GM13977 (cell line): Measurements from ENCODE around the gene SMYD3.

ENCODE experiments used
- DNase-seq: peaks from one replicate; pipeline ENCODE4 v3.0.0; 2012; ENCODE audit warnings: low spot score
- in situ Hi-C: fragments of 300-500 bp; cut with MboI; formaldehyde crosslinking; loops from one replicate; pipeline ENCODE4 v1.12.0; 2022; ENCODE audit warnings: low sequenced_read_pairs, low pct_unique_long_range_greater_than_20kb, mixed read lengths, inconsistent platforms; ENCODE audit not compliant: unreplicated experiment
- TF ChIP-seq, protein P1 (sequence below): IDR thresholded peaks from 2 replicates; pipeline ENCODE4 v1.5.1; 2012; ENCODE audit warnings: mild to moderate bottlenecking, control low read depth; ENCODE audit not compliant: insufficient read depth; ENCODE audit errors: extremely low read depth, missing control alignments

The SMYD3 gene

GRCh38 chr1:246193537-246193936 lies 313.5 kb downstream of the SMYD3 start:
- TF ChIP-seq, protein P1, sequence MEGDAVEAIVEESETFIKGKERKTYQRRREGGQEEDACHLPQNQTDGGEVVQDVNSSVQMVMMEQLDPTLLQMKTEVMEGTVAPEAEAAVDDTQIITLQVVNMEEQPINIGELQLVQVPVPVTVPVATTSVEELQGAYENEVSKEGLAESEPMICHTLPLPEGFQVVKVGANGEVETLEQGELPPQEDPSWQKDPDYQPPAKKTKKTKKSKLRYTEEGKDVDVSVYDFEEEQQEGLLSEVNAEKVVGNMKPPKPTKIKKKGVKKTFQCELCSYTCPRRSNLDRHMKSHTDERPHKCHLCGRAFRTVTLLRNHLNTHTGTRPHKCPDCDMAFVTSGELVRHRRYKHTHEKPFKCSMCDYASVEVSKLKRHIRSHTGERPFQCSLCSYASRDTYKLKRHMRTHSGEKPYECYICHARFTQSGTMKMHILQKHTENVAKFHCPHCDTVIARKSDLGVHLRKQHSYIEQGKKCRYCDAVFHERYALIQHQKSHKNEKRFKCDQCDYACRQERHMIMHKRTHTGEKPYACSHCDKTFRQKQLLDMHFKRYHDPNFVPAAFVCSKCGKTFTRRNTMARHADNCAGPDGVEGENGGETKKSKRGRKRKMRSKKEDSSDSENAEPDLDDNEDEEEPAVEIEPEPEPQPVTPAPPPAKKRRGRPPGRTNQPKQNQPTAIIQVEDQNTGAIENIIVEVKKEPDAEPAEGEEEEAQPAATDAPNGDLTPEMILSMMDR: no peak
- in situ Hi-C loops: no loop called here

DNA sequence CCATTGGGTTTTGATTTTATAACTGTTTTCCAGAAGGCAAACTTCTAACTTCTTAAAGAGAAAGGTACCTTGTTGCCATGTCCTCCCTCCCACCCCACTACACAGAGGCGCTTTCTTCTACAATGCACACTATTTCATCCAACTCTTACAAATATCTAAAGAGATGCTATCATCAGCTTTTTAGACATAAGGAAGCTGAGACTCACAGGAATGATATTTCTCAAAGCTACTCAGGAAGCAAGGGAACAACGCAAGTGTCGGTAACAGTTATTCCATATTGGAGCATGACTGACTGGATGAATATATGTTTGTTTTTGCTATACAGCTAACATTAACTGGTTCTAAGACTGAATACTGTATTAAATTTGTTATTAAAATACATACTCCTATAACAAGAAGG lies 318.0 kb downstream of the SMYD3 start:
- DNase-seq: no peak
- in situ Hi-C loops: no loop called here
- TF ChIP-seq, protein P1: no peak

More at GRCh38 chr1:246193537-246193936, 313.5 kb downstream of the SMYD3 start:
- DNase-seq: no peak

- TF ChIP-seq, protein P1: no peak
- in situ Hi-C loops: no loop called here
- no peak for DNase-seq
Measured at GRCh38 chr1:246187834-246188372, 319.2 kb downstream of the SMYD3 start.

- in situ Hi-C loops: no loop called here
- no peak for DNase-seq
- TF ChIP-seq, protein P1: no peak
Measured at GRCh38 chr1:246184503-246184902, 322.6 kb downstream of the SMYD3 start.

GRCh38 chr1:246182149-246182851 lies 324.8 kb downstream of the SMYD3 start:
- DNase-seq: no peak
- in situ Hi-C loops: no loop called here

GRCh38 chr1:246181241-246181640 lies 325.8 kb downstream of the SMYD3 start:
- in situ Hi-C loops: no loop called here
- DNase-seq: no peak
- TF ChIP-seq, protein P1: no peak

More at GRCh38 chr1:246182149-246182851, 324.8 kb downstream of the SMYD3 start:
- TF ChIP-seq, protein P1: no peak
